Right cardiac atrium (tissue), 5 donors: Measurements from ENCODE around the gene FASTKD3. TPM values are rescaled to one million over a fixed set of nuclear protein-coding genes. Genes with fewer than 3 reads are reported as not detected.

Source experiments
- ATAC-seq, 2 donors: fragments of 200-7000 bp; cut with Tn5 transposase; one replicate each; pipeline versions ENCODE4 v1.8.0 to v1.9.1; 2020; ENCODE audit warnings: moderate library complexity in 2 of 2, mild to moderate bottlenecking in 1 of 2
- DNase-seq, 3 donors: peaks; one replicate each; pipeline ENCODE4 v3.0.0-alpha.2; 2020
- H3K27ac ChIP-seq: one replicate; pipeline ENCODE4 v1.5.1; 2013; ENCODE audit warnings: mild to moderate bottlenecking, low read length, control low read depth, moderate library complexity
- H3K27me3 ChIP-seq: one replicate; pipeline ENCODE4 v1.6.1; 2013; ENCODE audit not compliant: control insufficient read depth, insufficient read depth
- H3K4me1 ChIP-seq: one replicate; pipeline ENCODE4 v1.6.1; 2013; ENCODE audit warnings: low read length; ENCODE audit not compliant: control insufficient read depth, insufficient read depth
- H3K4me3 ChIP-seq: one replicate; pipeline ENCODE4 v1.5.1; 2013; ENCODE audit warnings: low read length, control low read depth
- H3K9me3 ChIP-seq: one replicate; pipeline ENCODE4 v1.6.1; 2013; ENCODE audit warnings: low read length; ENCODE audit not compliant: control insufficient read depth
- WGBS: extraction: QIAGEN DNeasy Blood & Tissue Kit; methylation state at CpG from one replicate; pipeline ENCODE4 v1.1.7; 2013; 5-methylcytosine and 5-hydroxymethylcytosine counted together
- intact Hi-C, 4 donors: fragments of 100-400 bp; cut with DNase I; formaldehyde crosslinking; loops; one replicate each; pipeline versions ENCODE4 v1.11.0 to v1.14.0; 2022 to 2023
- polyA plus RNA-seq: library from polyadenylated mRNA; stranded (reverse); fragments of 200-250 nt; gene quantifications from one replicate; pipeline ENCODE4 v1.2.3, GENCODE V29; 2013
- total RNA-seq, 4 donors: library from RNA; stranded (reverse); fragmentation: NEBNext Ultra II Directional; extraction: Animal tissue kit (Norgen Biotek cat#: 25700); gene quantifications; one replicate each; pipeline ENCODE4 v1.2.1, GENCODE V29; 2021
- donor health status: healthy with polysubstance abuse.
- donor health status: DM: no; HTN: yes; CAD: no.
- donor health status: DM: no; HTN: no; CAD: no.
- donor health status: DM: no; HTN: yes; CAD: no; lungs with severe emphysema.
- donor health status: DM: yes; HTN: yes; CAD: no.

Gene FASTKD3
- total and polyA plus RNA-seq, 5 donors: 3.5 to 6.2 (median 4.9) TPM

DNA sequence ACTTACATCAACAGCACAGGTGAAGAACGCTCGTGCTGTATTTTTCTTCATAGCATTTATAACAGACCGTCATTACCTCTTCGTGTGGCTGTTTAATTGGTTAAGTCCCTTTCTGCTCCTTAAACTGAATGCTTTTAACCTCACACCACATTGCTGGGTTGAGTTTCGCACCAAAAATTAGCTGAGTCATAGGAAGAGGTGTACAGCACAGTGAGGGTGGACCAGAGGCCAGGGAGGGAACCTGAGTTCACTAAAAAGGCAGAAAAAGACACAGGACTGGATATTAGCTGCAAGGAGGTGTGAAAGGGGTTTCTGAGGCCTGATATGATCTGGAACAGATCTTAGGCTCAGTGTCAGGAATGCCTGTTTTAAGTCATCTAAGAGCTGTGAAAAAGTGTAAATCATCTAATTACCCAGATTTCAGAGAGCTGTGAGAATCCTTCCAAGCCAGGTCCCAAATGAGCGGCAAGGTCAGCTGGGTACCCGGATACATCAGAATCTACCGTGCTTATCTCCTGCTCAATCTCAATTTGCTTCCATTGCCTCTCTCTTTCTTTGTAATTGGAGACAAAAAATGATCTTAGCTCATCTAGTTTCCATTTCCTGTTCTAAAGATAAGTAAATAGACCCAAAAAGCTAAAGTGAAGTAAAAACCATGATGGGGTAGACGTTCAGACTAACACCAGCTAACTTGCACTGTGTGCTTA lies 10.8 kb downstream of the FASTKD3 start:
- Histone ChIP-seq H3K27me3 (no peaks in the 10 kb centered on the region), H3K9me3 (peaks cover 4% of the 10 kb centered on the region), H3K4me1 (no peaks in the 10 kb centered on the region), H3K27ac (no peak overlapping the region), H3K4me3 (no peak overlapping the region)
- no peak for DNase-seq
- 69% methylated on average over 9 of the region's 9 CpGs for WGBS
- no peak for ATAC-seq
- intact Hi-C loops: no loop called here

DNA sequence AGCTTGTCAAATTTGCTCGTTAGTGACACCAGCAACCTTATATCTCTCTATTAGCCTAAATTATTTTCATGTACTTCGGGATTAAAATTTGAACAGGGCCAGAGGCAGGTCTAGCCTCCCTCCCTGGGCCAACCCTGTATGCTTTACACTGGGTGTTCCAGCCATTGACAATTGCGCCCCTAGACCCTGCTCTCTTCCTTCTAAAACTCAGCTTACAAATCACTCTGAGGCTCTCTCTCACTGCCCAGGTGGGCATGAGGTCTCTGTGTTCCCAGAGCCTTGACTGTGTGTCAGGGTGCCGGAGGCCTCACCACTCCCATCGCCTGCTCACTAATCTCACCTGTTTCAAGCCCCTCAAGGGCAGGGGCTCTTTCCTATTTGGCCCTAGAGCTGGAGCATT lies 11.5 kb downstream of the FASTKD3 start:
- Histone ChIP-seq H3K27me3 (no peaks in the 10 kb centered on the region), H3K27ac (no peak overlapping the region), H3K4me1 (peaks cover under 1% of the 10 kb centered on the region), H3K4me3 (no peak overlapping the region), H3K9me3 (peaks cover 4% of the 10 kb centered on the region)
- DNase-seq (no peak), ATAC-seq (peak in 1 of 2 donors; percentile 28)
- intact Hi-C loops: no loop called here
- WGBS: 82% methylated on average over 5 of the region's 5 CpGs

DNA sequence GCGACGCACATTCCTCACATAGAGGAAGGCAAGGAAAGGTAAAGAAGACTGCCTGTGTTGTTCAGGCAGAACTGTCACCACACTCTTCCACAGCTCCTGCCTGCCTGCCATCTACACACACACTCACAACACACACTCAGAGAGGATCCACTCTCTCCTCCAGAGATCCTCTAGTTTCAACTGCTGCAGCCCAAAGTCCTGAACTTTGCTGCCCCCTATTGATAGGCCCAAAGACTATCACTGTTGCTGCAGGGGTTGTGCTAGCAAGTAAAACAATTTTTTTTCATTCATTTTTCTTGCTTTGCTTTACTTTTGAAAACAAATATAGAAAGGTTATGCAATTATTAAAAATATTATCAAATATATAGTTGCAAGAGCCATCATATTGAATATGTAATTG lies 12.0 kb downstream of the FASTKD3 start:
- Histone ChIP-seq H3K4me1 (peaks cover 2% of the 10 kb centered on the region), H3K27ac (no peak overlapping the region), H3K9me3 (peaks cover 4% of the 10 kb centered on the region), H3K27me3 (no peaks in the 10 kb centered on the region), H3K4me3 (no peak overlapping the region)
- ATAC-seq: peak; percentile 71 to 73
- DNase-seq: no peak
- 91% methylated on average over 2 of the region's 2 CpGs for WGBS
- intact Hi-C loops: no loop called here

DNA sequence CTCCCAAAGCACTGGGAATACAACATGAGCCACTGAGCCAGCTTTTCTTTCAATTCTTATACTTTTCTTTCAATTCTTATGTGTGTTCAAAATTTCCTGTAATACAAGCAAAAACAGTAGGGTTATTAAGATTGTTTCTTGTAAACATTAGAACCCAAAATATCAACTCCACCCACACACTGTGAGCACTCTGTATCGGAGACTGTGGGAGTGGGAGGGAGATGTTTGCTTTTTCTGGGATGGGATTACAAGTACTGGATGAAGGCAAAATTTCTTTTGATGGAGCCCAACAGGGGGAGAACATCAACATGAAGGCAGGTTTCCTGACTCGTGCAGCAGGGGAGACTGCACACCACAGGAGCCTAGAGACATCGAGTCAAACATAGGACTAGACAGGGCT lies 13.2 kb downstream of the FASTKD3 start:
- DNase-seq (no peak), ATAC-seq (no peak)
- WGBS: 56% methylated on average over 3 of the region's 3 CpGs
- intact Hi-C loops: no loop called here
- Histone ChIP-seq H3K4me1 (peaks cover 2% of the 10 kb centered on the region), H3K27me3 (no peaks in the 10 kb centered on the region), H3K4me3 (no peak overlapping the region), H3K27ac (no peak overlapping the region), H3K9me3 (peaks cover 4% of the 10 kb centered on the region)

DNA sequence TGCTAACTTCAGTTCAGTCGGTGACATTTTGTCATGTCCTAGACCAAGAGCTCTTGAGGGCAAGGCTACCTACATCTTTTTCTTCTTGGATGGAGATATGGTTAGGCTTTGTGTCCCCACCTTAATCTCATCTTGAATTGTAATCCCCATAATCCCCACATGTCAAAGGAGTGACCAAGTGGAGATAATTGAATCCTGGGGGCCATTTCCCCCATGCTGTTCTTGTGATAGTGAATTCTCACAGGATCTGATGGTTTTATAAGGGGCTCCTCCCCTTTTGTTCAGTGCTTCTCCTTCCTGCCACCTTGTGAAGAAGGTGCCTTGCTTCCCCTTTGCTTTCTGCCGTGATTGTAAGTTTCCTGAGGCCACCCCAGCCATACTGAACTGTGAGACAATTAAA lies 15.8 kb downstream of the FASTKD3 start:
- Histone ChIP-seq H3K27me3 (no peaks in the 10 kb centered on the region), H3K9me3 (peaks cover 4% of the 10 kb centered on the region), H3K4me1 (peaks cover 2% of the 10 kb centered on the region), H3K27ac (no peak overlapping the region), H3K4me3 (no peak overlapping the region)
- 71% methylated on average over 2 of the region's 2 CpGs for WGBS
- intact Hi-C loops: no loop called here
- DNase-seq (no peak), ATAC-seq (no peak)

DNA sequence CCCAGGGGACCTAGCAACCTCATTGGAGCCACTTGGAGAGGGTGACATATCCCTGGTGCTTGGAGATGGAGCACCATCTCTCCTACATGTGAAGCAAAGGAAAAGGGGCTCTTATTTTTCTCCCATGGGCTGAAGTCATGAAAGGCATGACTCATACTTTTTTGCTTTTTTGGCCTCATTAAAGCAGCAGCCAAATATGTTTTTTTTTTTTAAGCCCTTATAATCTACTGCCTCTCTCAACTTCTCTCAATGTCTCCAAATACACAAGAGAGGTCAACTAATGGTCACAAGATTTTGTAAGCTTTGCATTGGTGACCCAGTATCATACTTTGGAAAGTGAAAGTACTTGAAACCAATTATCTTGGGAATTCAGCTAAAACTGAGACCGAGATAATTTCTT lies 16.3 kb downstream of the FASTKD3 start:
- H3K4me1 ChIP-seq: peaks cover 2% of the 10 kb centered on the region
- WGBS: 57% methylated on average over 1 of the region's 1 CpG
- ATAC-seq: peak; percentile 39 to 42

DNA sequence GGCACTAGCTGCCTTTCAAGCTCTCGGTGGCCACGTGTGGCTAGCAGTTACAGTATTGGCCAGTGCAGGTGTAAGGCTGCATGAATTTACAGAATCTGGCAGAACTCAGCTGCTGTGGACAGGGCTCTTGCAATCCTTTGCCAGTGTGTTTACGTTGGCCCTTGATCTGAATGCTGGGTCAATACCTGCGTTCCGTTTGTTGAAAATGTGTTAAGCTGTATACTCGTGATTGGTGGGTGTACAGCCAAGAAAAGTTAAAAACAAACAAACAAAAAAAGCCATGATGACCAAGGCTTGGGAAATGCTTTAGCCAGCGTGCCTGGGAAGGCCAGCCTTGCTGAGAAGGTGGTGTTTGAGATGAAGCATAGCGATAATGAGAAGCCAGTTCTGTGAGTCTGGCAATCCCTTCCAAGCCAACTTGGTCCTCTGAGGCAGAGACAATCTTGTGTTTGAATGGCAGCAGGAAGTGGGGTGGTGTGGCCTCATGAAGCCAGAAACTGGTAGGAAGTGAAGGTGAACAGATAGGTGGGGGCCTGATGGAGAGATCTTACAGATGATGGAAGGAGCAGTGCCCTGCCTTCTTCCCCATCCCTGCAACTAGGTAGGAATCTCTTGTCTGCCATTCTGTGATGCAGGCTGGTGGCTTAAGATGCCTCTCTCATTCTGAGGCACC lies 17.1 kb downstream of the FASTKD3 start:
- WGBS: 81% methylated on average over 8 of the region's 8 CpGs
- peaks cover 2% of the 10 kb centered on the region for H3K4me1 ChIP-seq
- ATAC-seq: no peak
- no peak for DNase-seq
- no peaks in the 10 kb centered on the region for H3K27me3 ChIP-seq
- H3K4me3 ChIP-seq: no peak overlapping the region
- intact Hi-C loops: no loop called here
- H3K9me3 ChIP-seq: peaks cover 2% of the 10 kb centered on the region
- no peak overlapping the region for H3K27ac ChIP-seq

More for the DNA sequence above, 16.3 kb downstream of the FASTKD3 start:
- Histone ChIP-seq H3K27me3 (no peaks in the 10 kb centered on the region), H3K27ac (no peak overlapping the region), H3K4me3 (no peak overlapping the region), H3K9me3 (peaks cover 2% of the 10 kb centered on the region)
- DNase-seq: no peak
- intact Hi-C loops: no loop called here

DNA sequence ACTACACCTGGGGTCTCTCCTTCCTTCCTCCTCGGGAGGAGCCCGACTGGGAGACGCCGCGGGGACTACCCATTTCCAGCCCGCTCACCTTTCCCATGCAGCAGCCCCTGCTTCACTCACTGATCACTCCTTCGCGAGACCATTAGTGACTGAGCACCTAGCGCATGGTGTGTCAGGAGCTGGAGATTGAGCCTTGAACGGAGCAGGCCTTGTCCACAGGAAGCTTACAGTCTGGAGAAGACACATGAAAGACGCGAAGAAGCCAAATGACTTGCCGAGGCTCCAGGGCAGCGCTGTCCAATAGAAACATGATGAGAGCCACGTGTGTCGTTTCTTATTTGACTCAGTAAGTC lies 17.6 kb downstream of the FASTKD3 start:
- peaks cover 2% of the 10 kb centered on the region for H3K4me1 ChIP-seq
- H3K27me3 ChIP-seq: no peaks in the 10 kb centered on the region
- intact Hi-C loops: no loop called here
- H3K9me3 ChIP-seq: peaks cover 2% of the 10 kb centered on the region
- H3K27ac ChIP-seq: no peak overlapping the region
- 57% methylated on average over 16 of the region's 16 CpGs for WGBS
- H3K4me3 ChIP-seq: peak overlapping the region; percentile 35
- ATAC-seq: no peak
- DNase-seq: no peak

DNA sequence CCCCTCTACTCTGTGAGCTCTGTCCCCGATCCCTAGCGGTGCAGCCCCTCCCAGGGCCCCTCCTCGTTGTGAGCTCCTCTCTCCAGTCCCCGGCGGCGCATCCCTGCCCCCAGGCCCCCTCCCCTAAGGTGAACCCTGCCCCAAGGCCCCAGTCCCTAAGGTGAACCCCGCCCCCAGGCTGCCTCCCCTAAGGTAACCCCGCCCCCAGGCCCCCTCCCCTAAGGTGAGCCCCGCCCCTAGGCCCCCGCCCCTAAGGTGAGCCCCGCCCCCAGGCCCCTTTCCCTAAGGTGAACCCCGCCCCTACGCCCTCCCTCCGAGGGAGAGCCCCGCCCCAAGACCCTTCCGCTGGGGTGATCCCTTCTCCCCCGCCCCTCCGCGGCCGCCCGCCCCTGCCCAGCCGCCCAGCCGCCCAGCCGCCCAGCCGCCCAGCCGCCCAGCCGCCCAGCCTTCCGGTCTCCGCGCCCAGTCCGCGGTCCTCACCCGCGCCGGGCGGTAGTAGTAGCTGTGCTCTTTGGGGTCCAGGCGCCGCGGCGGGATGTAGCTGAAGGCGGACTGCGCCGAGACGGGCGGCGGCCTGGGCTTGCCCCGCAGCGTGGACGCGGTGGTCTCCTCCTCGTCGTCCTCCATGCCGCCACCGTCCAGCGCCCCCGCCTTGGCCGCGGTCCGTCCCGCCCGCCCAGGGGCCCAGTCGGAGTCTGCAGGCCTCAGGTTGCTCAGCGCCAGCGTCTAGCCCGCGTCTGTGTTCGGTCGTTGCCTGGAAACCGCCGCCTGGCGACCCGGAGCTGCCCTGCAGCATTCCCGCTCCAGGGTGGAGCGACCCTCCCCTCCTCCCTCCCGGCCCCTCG lies 18.2 kb downstream of the FASTKD3 start, which contains the start of gene CFAP90:
Gene CFAP90 (minus strand): TSS at position 739 of the 845 bp plus-strand sequence. CDS start 112 bp downstream, at position 627.
- Histone ChIP-seq H3K4me1 (peaks cover 2% of the 10 kb centered on the region), H3K9me3 (peaks cover 2% of the 10 kb centered on the region), H3K4me3 (peak within 1 kb of the TSS; percentile 35), H3K27me3 (no peaks in the 10 kb centered on the region), H3K27ac (no peak within 1 kb of the TSS)
- ATAC-seq (peak; percentile 76 to 79), DNase-seq (peak; percentile 57 to 82 (median 80))
- 3% methylated on average over 74 of the region's 76 CpGs for WGBS
- intact Hi-C loops: no loop called here

DNA sequence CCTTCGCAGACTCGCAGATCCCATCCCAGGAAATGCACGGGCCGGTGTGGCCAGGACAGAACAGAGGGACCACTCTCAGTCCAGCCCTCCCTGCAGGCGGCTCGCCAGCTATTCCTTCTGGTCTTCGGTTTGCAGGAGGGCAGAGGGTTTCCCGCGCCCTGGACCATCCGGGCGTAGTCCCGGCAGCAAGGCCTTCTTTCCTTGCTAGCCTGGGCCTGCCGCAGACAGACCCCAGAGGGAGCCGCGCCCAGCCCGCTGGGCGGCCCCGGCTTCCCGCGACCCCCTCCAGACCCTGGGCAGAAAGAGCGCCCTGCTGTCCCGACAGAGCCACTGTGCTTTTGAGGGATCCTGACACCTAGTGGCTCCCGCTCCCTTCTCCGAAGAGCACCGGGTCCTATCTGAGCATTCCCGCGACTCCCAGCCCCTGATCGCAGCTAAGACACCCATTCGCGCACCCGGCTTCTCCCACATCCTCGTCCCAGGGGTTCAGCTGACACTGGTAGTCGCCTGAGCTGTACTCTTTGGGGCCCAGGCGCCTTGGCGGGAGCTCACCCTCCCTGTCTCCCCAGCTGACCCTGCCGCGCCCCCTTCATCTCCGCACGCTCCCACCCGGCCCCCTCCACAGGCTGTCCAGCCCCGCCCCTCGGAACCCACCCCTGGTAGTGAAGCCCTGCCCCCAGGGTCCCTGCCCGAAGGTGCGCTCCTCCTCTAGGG lies 19.0 kb downstream of the FASTKD3 start:
- H3K4me3 ChIP-seq: peak overlapping the region; percentile 35
- H3K9me3 ChIP-seq: peaks cover 2% of the 10 kb centered on the region
- peaks cover 2% of the 10 kb centered on the region for H3K4me1 ChIP-seq
- WGBS: 4% methylated on average over 44 of the region's 44 CpGs
- peak; percentile 41 to 51 for ATAC-seq
- DNase-seq: peak; percentile 16 to 58 (median 57)
- intact Hi-C loops: no loop called here
- H3K27ac ChIP-seq: no peak overlapping the region
- H3K27me3 ChIP-seq: no peaks in the 10 kb centered on the region
